T1000 (cell line): Measurements from ENCODE around the gene ZNF682.
"Not testable (repeated sequence)": the region's sequence is repeated elsewhere in the genome, so short reads cannot be mapped to it uniquely, and the experiment has no call there.

Experiments used
- DNase-seq: peaks from one replicate; lab custom pipeline; 2025; ENCODE audit warnings: mixed read lengths; lab: John Stamatoyannopoulos, UW

The ZNF682 gene

GRCh38 chr19:19997656-19998268, 41.5 kb downstream of the ZNF682 start:
- no peak for DNase-seq

DNA sequence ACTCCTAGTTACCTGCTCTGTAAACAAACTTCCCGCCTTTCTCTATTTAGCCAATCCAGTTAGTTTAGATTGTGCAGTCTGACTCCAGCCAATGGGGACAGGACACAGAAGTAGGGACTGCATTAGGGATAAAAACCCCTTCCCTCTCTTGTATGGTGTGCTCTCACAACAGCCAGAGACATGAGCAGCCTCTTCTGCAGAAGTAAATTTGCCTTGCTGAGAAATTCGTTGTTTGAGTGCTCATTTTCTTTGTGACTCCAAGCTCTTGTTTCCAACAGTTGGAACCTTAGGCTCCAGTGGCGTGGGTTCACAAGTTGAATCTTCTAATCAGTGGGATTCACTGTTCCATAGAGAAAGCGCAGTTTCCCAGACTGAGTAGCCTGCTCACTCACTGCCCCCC, 72.4 kb downstream of the ZNF682 start:
- DNase-seq: no peak

- DNase-seq: not testable (repeated sequence)
Observed at GRCh38 chr19:19966126-19966525, 73.2 kb downstream of the ZNF682 start.

GRCh38 chr19:19964416-19964815, 74.9 kb downstream of the ZNF682 start:
- no peak for DNase-seq

DNA sequence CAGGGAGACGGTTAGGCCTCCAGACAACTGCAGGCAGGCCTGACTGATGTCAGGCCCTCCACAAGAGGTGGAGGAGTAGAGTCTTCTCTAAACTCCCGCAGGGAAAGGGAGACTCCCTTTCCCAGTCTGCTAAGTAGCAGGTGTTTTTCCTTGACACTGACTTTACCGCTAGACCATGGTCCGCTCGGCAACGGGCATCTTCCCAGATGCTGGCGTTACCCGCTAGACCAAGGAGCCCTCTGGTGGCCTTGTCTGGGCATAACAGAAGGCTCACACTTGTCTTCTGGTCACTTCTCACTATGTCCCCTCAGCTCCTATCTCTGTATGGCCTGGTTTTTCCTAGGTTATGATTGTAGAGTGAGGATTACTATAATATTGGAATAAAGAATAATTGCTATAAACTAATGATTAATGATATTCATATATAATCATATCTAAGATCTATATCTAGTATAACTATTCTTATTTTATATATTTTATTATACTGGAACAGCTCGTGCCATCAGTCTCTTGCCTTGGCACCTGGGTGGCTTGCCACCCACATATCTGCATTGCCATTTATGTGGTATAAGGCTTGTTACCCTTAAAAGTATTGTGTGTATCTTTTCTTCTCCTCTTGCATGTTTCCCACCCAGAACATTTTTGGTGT, 80.0 kb downstream of the ZNF682 start:
- peak; percentile 44 for DNase-seq

DNA sequence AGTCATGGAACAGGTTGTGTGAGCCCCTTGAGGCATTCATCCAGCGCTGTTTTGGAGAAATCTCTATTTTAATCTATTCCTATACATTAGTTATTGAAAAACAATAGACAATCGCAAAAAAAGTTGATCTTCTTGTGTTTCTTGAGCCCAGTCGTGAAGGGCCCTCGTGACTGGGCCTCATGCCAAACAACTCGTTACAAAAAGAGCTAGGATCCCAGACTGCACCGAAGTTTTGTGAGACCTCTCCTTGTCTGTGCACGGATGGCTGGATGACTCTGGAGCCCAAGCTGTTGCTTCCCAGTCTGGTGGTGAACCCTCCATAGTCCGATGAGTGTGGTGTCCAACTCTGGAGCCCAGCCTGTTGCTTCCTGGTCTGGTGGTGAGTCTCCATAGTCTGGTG, 81.5 kb downstream of the ZNF682 start:
- DNase-seq: not testable (repeated sequence)

- no peak for DNase-seq
Observed at GRCh38 chr19:19956434-19957075, 82.8 kb downstream of the ZNF682 start.

- DNase-seq: no peak
Observed at GRCh38 chr19:19955208-19955607, 84.1 kb downstream of the ZNF682 start.
